ENCODE results near the gene PSMD13.

The PSMD13 gene

GRCh38 chr11:271319-271715 lies 34.5 kb downstream of the PSMD13 start:
- Histone ChIP-seq H3K36me3 (ENCODE audit: insufficient read depth, low read length) (no peaks in the 10 kb centered on the region), H3K4me3 (ENCODE audit: low read length) (no peak overlapping the region), H3K27me3 (ENCODE audit: control insufficient read depth, insufficient read depth, low read length) (peaks cover 50% of the 10 kb centered on the region), H3K4me2 (ENCODE audit: low read length) (no peak overlapping the region), H3K4me1 (ENCODE audit: control insufficient read depth, insufficient read depth, low read length) (no peaks in the 10 kb centered on the region), H3K9ac (ENCODE audit: low read depth, low read length) (no peak overlapping the region), H3K9me3 (replicated peaks; ENCODE audit: low read length) (no peaks in the 10 kb centered on the region)

DNA sequence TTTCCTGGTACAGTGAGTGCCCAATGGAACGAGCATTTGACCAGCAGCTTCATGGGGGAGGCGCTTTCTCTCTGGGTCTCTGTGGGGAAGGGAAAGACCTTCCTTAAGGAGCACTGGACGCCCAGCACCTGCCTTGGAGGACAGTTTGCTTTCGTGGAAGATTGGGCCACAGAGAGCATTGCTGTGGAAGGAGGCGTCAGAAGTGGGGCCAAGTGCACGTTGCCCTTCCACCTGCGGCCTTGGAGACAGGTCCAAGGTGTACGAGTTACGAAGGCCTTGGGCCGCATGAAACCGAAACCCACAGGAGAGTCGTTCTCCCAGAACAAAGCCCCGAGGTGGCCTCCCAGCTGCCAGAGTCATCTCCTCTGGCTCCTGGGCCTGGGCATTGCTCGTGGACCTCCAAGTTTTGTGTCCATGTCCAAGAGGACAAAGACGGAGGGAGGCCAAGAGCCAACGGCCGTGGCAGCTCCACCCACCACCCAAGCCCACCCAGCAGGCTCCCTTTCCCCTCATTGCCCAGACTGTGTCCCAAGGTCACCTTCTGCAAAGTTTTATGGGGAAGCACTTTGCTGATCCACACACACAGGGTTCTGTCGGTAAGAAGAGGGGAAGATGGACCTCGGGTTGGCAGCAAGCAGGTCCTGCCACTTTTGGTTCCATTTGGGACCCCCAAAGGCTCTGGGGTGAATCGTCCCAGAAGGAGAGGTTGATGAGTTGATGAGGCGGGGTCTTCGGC lies 35.6 kb downstream of the PSMD13 start:
- Histone ChIP-seq H3K9me3 (replicated peaks; ENCODE audit: low read length) (no peaks in the 10 kb centered on the region), H3K4me3 (ENCODE audit: low read length) (no peak overlapping the region), H3K4me1 (ENCODE audit: control insufficient read depth, insufficient read depth, low read length) (no peaks in the 10 kb centered on the region), H3K9ac (ENCODE audit: low read depth, low read length) (no peak overlapping the region), H3K36me3 (ENCODE audit: insufficient read depth, low read length) (no peaks in the 10 kb centered on the region), H3K4me2 (ENCODE audit: low read length) (no peak overlapping the region), H3K27me3 (ENCODE audit: control insufficient read depth, insufficient read depth, low read length) (peaks cover 55% of the 10 kb centered on the region)

- Histone ChIP-seq H3K4me2 (ENCODE audit: low read length) (no peak overlapping the region), H3K4me3 (ENCODE audit: low read length) (no peak overlapping the region), H3K27me3 (ENCODE audit: control insufficient read depth, insufficient read depth, low read length) (peaks cover 60% of the 10 kb centered on the region), H3K9ac (ENCODE audit: low read depth, low read length) (no peak overlapping the region), H3K9me3 (replicated peaks; ENCODE audit: low read length) (no peaks in the 10 kb centered on the region), H3K36me3 (ENCODE audit: insufficient read depth, low read length) (no peaks in the 10 kb centered on the region), H3K4me1 (ENCODE audit: control insufficient read depth, insufficient read depth, low read length) (no peaks in the 10 kb centered on the region)
Measured at GRCh38 chr11:272931-273198, 36.1 kb downstream of the PSMD13 start.

DNA sequence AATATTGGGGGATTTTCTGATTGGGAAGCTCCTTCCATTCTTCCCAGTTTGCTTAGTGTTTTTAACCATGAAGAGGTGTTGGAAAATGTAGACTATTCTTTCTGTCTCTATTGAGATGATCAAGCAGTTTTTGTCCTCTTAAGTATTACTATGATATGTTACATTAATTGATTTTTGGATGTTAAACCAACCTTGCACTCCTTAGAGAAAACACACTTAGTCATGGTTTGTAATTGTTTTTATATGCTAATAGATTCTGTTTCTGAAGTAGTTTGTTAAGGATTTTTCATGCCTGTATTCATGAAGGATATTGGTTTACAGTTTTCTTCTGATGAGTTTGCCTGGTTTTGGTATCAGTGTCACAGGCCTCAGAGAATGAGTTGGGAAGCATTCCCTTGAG lies 39.4 kb downstream of the PSMD13 start:
- Histone ChIP-seq H3K4me3 (ENCODE audit: low read length) (no peak overlapping the region), H3K36me3 (ENCODE audit: insufficient read depth, low read length) (no peaks in the 10 kb centered on the region), H3K9me3 (replicated peaks; ENCODE audit: low read length) (no peaks in the 10 kb centered on the region), H3K9ac (ENCODE audit: low read depth, low read length) (no peak overlapping the region), H3K4me2 (ENCODE audit: low read length) (no peak overlapping the region), H3K4me1 (ENCODE audit: control insufficient read depth, insufficient read depth, low read length) (no peaks in the 10 kb centered on the region), H3K27me3 (ENCODE audit: control insufficient read depth, insufficient read depth, low read length) (peaks cover 76% of the 10 kb centered on the region)

DNA sequence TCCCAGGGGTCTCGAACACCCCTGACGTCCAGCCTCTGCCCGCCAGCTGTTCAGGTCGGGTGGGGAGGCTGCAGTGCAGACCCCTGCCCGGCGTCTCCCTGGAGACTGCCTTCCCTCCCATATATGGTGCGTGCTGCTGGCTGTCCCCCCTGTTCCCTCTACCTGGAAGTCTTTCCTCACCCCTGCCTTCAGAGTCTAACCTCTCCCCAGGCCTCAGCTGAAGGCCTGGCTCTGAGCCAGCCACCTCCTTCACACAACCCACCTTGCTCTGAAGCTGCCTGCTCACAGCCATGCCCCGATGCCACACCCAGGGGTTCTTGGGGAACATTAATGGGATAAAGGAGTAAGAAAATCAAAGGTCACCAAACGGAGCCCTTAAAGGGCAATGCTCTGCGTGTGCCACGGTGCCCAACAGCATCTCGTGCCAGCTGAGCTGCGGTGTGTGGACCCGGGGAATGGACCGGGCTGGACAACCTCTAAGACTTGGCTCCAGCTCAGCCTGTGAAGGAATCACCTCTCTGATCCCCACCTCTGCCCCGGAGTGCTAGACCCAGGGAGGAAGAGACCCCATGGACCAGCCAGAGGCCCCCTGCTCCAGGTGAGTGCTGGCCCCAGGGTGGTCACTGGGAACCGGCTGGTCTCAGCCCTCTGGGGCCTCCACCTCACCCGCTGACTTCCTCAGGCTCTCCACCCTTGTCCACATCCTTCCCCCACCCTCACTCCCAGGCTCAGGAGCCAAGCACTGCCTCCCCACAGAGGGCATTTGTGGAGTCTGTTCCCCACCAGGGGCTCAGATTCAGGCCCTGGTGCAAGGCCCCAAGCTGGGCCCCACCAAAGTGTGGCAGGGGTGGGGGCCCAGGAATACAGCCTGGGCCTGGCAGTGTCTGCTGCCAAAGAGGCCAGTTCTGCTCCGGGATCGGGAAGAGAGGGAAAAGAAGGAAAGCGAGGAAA lies 41.5 kb downstream of the PSMD13 start, which contains the start of gene NLRP6:
Gene NLRP6, plus strand, starts transcription at position 407 of the 951 bp plus-strand sequence. Its CDS starts 163 bp downstream, at position 570.
- Histone ChIP-seq H3K4me3 (ENCODE audit: low read length) (no peak within 1 kb of the TSS), H3K27me3 (ENCODE audit: control insufficient read depth, insufficient read depth, low read length) (peaks cover 82% of the 10 kb centered on the region), H3K4me1 (ENCODE audit: control insufficient read depth, insufficient read depth, low read length) (no peaks in the 10 kb centered on the region), H3K4me2 (ENCODE audit: low read length) (no peak within 1 kb of the TSS), H3K9ac (ENCODE audit: low read depth, low read length) (no peak within 1 kb of the TSS), H3K9me3 (replicated peaks; ENCODE audit: low read length) (no peaks in the 10 kb centered on the region), H3K36me3 (ENCODE audit: insufficient read depth, low read length) (no peaks in the 10 kb centered on the region)

- no peaks in the 10 kb centered on the region for H3K36me3 ChIP-seq (ENCODE audit: insufficient read depth, low read length)
- peaks cover 80% of the 10 kb centered on the region for H3K27me3 ChIP-seq (ENCODE audit: control insufficient read depth, insufficient read depth, low read length)
- H3K4me2 ChIP-seq (ENCODE audit: low read length): no peak overlapping the region
- no peak overlapping the region for H3K4me3 ChIP-seq (ENCODE audit: low read length)
- H3K9me3 ChIP-seq (replicated peaks; ENCODE audit: low read length): no peaks in the 10 kb centered on the region
- no peak overlapping the region for H3K9ac ChIP-seq (ENCODE audit: low read depth, low read length)
- H3K4me1 ChIP-seq (ENCODE audit: control insufficient read depth, insufficient read depth, low read length): no peaks in the 10 kb centered on the region
Measured at GRCh38 chr11:279040-279965, 42.5 kb downstream of the PSMD13 start.

DNA sequence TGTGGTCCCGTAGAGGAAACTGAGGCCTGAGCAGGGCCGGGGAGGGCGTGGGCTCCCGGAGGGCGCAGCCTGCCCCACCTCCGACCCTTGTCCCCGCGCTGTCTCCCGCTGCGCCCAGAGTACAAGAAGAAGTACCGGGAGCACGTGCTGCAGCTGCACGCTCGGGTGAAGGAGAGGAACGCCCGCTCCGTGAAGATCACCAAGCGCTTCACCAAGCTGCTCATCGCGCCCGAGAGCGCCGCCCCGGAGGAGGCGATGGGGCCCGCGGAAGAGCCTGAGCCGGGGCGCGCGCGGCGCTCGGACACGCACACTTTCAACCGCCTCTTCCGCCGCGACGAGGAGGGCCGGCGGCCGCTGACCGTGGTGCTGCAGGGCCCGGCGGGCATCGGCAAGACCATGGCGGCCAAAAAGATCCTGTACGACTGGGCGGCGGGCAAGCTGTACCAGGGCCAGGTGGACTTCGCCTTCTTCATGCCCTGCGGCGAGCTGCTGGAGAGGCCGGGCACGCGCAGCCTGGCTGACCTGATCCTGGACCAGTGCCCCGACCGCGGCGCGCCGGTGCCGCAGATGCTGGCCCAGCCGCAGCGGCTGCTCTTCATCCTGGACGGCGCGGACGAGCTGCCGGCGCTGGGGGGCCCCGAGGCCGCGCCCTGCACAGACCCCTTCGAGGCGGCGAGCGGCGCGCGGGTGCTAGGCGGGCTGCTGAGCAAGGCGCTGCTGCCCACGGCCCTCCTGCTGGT lies 43.4 kb downstream of the PSMD13 start:
- no peaks in the 10 kb centered on the region for H3K4me1 ChIP-seq (ENCODE audit: control insufficient read depth, insufficient read depth, low read length)
- H3K27me3 ChIP-seq (ENCODE audit: control insufficient read depth, insufficient read depth, low read length): peaks cover 73% of the 10 kb centered on the region
- no peak overlapping the region for H3K9ac ChIP-seq (ENCODE audit: low read depth, low read length)
- H3K4me2 ChIP-seq (ENCODE audit: low read length): peak overlapping the region; percentile 52
- H3K36me3 ChIP-seq (ENCODE audit: insufficient read depth, low read length): no peaks in the 10 kb centered on the region
- H3K4me3 ChIP-seq (ENCODE audit: low read length): no peak overlapping the region
- no peaks in the 10 kb centered on the region for H3K9me3 ChIP-seq (replicated peaks; ENCODE audit: low read length)

GRCh38 chr11:280706-281485 lies 44.1 kb downstream of the PSMD13 start:
- Histone ChIP-seq H3K9ac (ENCODE audit: low read depth, low read length) (no peak overlapping the region), H3K27me3 (ENCODE audit: control insufficient read depth, insufficient read depth, low read length) (peaks cover 68% of the 10 kb centered on the region), H3K4me3 (ENCODE audit: low read length) (no peak overlapping the region)

GRCh38 chr11:281486-282161 lies 44.8 kb downstream of the PSMD13 start:
- Histone ChIP-seq H3K36me3 (ENCODE audit: insufficient read depth, low read length) (no peaks in the 10 kb centered on the region), H3K9ac (ENCODE audit: low read depth, low read length) (no peak overlapping the region), H3K4me2 (ENCODE audit: low read length) (no peak overlapping the region), H3K4me3 (ENCODE audit: low read length) (no peak overlapping the region), H3K9me3 (replicated peaks; ENCODE audit: low read length) (no peaks in the 10 kb centered on the region), H3K27me3 (ENCODE audit: control insufficient read depth, insufficient read depth, low read length) (peaks cover 67% of the 10 kb centered on the region), H3K4me1 (ENCODE audit: control insufficient read depth, insufficient read depth, low read length) (no peaks in the 10 kb centered on the region)

More at GRCh38 chr11:280706-281485, 44.1 kb downstream of the PSMD13 start:
- Histone ChIP-seq H3K9me3 (replicated peaks; ENCODE audit: low read length) (no peaks in the 10 kb centered on the region), H3K4me2 (ENCODE audit: low read length) (no peak overlapping the region), H3K4me1 (ENCODE audit: control insufficient read depth, insufficient read depth, low read length) (no peaks in the 10 kb centered on the region), H3K36me3 (ENCODE audit: insufficient read depth, low read length) (no peaks in the 10 kb centered on the region)

DNA sequence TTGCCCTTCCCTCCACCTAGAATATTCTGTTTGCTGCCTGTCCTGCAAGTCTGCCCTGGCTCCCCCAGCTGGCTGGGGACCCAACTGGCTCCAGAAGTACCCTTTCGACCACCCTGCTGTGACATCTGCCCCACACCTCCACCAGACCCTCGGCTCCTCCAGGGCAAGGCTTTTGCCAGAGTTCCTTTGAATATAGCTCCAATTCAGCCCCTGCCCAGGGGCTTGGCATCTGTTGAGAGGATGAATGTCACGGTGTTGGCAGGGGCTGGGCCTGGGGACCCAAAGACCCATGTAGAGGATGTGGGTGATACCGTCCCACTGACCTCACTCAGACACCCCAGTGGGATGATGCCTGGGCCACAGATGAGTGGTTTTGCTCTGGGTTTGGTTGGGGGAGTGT lies 45.4 kb downstream of the PSMD13 start:
- Histone ChIP-seq H3K9me3 (replicated peaks; ENCODE audit: low read length) (no peaks in the 10 kb centered on the region), H3K9ac (ENCODE audit: low read depth, low read length) (no peak overlapping the region), H3K36me3 (ENCODE audit: insufficient read depth, low read length) (no peaks in the 10 kb centered on the region), H3K4me1 (ENCODE audit: control insufficient read depth, insufficient read depth, low read length) (no peaks in the 10 kb centered on the region), H3K4me2 (ENCODE audit: low read length) (no peak overlapping the region), H3K4me3 (ENCODE audit: low read length) (no peak overlapping the region), H3K27me3 (ENCODE audit: control insufficient read depth, insufficient read depth, low read length) (peaks cover 65% of the 10 kb centered on the region)
